ENCODE measurements around the gene UBR4. TPM values are rescaled to one million over a fixed set of nuclear protein-coding genes. Genes with fewer than 3 reads are reported as not detected.

UBR4 gene
- total and polyA plus RNA-seq, 2 of the 8 experiments (the other 6 are each of a cell fraction or from before 2014, with no cell fraction given) = 139 to 152 TPM

DNA sequence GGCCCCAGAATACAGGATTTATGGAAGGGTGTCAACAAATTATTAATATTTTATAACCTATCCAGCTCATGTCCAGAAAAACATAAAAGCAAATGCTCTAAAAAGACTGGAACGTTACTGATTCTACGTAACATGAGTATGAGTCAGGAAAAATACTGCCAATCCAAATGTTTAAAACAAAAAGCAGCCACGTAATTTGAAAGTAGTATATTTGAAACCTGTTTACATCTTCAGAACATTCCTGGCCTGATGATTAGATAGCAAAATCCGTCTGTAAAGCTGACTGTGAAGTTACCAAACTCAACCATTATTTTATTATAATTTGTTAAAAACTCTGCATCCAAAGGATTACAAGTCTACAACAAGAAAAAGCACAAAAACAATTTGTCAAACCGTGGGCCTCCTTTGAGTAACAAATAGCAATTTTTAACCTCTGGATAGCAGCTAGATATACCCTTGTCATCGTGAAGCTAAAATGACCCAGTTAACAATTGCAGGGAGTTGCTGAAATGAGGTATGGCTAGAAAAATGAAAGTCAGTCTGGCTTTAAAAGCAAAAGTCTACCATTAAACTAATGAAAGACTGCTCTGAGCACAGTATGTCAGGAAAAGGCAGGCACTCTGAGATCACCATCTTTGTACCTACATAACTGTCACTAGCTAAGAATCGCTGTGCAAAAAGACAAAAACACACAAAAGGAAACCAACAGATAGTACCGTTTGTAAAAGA is 1.2 kb downstream of the UBR4 start (continued):
- TF ChIP-seq, protein P1, sequence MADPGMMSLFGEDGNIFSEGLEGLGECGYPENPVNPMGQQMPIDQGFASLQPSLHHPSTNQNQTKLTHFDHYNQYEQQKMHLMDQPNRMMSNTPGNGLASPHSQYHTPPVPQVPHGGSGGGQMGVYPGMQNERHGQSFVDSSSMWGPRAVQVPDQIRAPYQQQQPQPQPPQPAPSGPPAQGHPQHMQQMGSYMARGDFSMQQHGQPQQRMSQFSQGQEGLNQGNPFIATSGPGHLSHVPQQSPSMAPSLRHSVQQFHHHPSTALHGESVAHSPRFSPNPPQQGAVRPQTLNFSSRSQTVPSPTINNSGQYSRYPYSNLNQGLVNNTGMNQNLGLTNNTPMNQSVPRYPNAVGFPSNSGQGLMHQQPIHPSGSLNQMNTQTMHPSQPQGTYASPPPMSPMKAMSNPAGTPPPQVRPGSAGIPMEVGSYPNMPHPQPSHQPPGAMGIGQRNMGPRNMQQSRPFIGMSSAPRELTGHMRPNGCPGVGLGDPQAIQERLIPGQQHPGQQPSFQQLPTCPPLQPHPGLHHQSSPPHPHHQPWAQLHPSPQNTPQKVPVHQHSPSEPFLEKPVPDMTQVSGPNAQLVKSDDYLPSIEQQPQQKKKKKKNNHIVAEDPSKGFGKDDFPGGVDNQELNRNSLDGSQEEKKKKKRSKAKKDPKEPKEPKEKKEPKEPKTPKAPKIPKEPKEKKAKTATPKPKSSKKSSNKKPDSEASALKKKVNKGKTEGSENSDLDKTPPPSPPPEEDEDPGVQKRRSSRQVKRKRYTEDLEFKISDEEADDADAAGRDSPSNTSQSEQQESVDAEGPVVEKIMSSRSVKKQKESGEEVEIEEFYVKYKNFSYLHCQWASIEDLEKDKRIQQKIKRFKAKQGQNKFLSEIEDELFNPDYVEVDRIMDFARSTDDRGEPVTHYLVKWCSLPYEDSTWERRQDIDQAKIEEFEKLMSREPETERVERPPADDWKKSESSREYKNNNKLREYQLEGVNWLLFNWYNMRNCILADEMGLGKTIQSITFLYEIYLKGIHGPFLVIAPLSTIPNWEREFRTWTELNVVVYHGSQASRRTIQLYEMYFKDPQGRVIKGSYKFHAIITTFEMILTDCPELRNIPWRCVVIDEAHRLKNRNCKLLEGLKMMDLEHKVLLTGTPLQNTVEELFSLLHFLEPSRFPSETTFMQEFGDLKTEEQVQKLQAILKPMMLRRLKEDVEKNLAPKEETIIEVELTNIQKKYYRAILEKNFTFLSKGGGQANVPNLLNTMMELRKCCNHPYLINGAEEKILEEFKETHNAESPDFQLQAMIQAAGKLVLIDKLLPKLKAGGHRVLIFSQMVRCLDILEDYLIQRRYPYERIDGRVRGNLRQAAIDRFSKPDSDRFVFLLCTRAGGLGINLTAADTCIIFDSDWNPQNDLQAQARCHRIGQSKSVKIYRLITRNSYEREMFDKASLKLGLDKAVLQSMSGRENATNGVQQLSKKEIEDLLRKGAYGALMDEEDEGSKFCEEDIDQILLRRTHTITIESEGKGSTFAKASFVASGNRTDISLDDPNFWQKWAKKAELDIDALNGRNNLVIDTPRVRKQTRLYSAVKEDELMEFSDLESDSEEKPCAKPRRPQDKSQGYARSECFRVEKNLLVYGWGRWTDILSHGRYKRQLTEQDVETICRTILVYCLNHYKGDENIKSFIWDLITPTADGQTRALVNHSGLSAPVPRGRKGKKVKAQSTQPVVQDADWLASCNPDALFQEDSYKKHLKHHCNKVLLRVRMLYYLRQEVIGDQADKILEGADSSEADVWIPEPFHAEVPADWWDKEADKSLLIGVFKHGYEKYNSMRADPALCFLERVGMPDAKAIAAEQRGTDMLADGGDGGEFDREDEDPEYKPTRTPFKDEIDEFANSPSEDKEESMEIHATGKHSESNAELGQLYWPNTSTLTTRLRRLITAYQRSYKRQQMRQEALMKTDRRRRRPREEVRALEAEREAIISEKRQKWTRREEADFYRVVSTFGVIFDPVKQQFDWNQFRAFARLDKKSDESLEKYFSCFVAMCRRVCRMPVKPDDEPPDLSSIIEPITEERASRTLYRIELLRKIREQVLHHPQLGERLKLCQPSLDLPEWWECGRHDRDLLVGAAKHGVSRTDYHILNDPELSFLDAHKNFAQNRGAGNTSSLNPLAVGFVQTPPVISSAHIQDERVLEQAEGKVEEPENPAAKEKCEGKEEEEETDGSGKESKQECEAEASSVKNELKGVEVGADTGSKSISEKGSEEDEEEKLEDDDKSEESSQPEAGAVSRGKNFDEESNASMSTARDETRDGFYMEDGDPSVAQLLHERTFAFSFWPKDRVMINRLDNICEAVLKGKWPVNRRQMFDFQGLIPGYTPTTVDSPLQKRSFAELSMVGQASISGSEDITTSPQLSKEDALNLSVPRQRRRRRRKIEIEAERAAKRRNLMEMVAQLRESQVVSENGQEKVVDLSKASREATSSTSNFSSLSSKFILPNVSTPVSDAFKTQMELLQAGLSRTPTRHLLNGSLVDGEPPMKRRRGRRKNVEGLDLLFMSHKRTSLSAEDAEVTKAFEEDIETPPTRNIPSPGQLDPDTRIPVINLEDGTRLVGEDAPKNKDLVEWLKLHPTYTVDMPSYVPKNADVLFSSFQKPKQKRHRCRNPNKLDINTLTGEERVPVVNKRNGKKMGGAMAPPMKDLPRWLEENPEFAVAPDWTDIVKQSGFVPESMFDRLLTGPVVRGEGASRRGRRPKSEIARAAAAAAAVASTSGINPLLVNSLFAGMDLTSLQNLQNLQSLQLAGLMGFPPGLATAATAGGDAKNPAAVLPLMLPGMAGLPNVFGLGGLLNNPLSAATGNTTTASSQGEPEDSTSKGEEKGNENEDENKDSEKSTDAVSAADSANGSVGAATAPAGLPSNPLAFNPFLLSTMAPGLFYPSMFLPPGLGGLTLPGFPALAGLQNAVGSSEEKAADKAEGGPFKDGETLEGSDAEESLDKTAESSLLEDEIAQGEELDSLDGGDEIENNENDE (IDR thresholded peaks at IDR 0.05; ENCODE audit: insufficient replicate concordance, low read length) = no peak
- TF ChIP-seq CEBPB (IDR thresholded peaks at IDR 0.05; ENCODE audit: low read depth, low read length) = no peak
- TF ChIP-seq CHD2 (IDR thresholded peaks at IDR 0.05; ENCODE audit: low read length) = no peak
- TF ChIP-seq HDAC6 (IDR thresholded peaks at IDR 0.05; ENCODE audit: low read depth, low read length) = no peak
- no peak for TF ChIP-seq SAP30 (IDR thresholded peaks at IDR 0.05; ENCODE audit: insufficient read depth, insufficient replicate concordance, low read length)
- no peak for TF ChIP-seq MAFK (IDR thresholded peaks at IDR 0.05; ENCODE audit: low read depth, low read length)
- TF ChIP-seq RBBP5 (IDR thresholded peaks at IDR 0.05; ENCODE audit: borderline replicate concordance, low read depth, low read length) = no peak
- no peak for TF ChIP-seq CTBP2 (IDR thresholded peaks at IDR 0.05; ENCODE audit: borderline replicate concordance, insufficient read depth, insufficient read length, low read length)
- no peak for TF ChIP-seq NANOG (IDR thresholded peaks at IDR 0.05; ENCODE audit: insufficient read depth, low read depth, low read length, poor library complexity, severe bottlenecking)
